ENCODE measurements around the gene MARCHF3.

GRCh38 chr5:127011961-127012644, 18.3 kb downstream of the MARCHF3 start:
- TF ChIP-seq CTCF (IDR thresholded peaks at IDR 0.05) (no peak), POLR2A (IDR thresholded peaks at IDR 0.05) (no peak)
